Measurements from ENCODE around the gene PRSS56. TPM values are rescaled to one million over a fixed set of nuclear protein-coding genes. Genes with fewer than 3 reads are reported as not detected.

Gene PRSS56
- total and polyA plus RNA-seq, 2 of the 8 experiments (the other 6 are each of a cell fraction or from before 2014, with no cell fraction given): 0.03 TPM; not detected in 1

DNA sequence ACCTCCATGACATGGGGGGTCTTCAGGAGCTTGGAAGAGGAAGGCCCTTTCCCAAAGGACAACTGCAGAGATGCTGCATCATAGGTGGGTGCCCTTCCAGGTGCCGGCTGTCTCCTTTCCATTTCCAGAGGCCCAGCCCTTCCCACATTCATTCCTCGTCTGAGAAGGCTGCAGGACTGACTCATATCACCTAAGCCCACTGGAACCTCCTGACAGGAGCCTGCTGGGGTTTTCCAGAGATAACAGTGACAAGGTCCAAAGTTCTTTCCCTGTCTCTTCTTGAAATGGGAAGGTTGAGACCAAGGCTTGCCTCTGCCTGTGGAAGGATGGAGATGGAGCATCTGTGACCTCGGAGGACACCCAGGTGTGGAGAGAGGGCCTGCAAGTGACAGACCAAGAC is 3.6 kb upstream of the PRSS56 start:
- no peaks in the 10 kb centered on the region for H3K9me3 ChIP-seq (ENCODE audit: insufficient read depth in 2 of 2, low read depth in 1 of 2, low read length in 1 of 2)
- no peak overlapping the region for H3K56ac ChIP-seq (replicated peaks; ENCODE audit: insufficient read length, low read depth, low read length)
- H2BK20ac ChIP-seq (ENCODE audit: low read length): no peak overlapping the region
- H4K91ac ChIP-seq (replicated peaks; ENCODE audit: insufficient read length, low read length): no peak overlapping the region
- H3K36me3 ChIP-seq (ENCODE audit: control insufficient read depth in 2 of 4, insufficient read depth in 4 of 4, low read length in 3 of 4): no peaks in the 10 kb centered on the region
- no peak overlapping the region for H3K27ac ChIP-seq (ENCODE audit: low read depth, low read length)
- no peaks in the 10 kb centered on the region for H4K20me1 ChIP-seq (replicated peaks in 1 of 2; ENCODE audit: control insufficient read depth in 1 of 2, insufficient read depth in 2 of 2, low read length in 2 of 2)
- DNase-seq (ENCODE audit: low read depth in 1 of 2, low spot score in 2 of 2) (no peak), FAIRE-seq (no peak)
- peak overlapping the region; percentile 61; the same call in 1 of the 2 replicates for H2BK15ac ChIP-seq (ENCODE audit: low read length)
- H3K23me2 ChIP-seq (ENCODE audit: low read depth, low read length): peaks cover 2% of the 10 kb centered on the region; the same call in 1 of the 2 replicates
- H3K4me1 ChIP-seq (replicated peaks in 1 of 4; ENCODE audit: control insufficient read depth in 3 of 4, insufficient read depth in 4 of 4, low read length in 3 of 4): peaks cover 0 to 4% (median 3%) of the 10 kb centered on the region in 4 experiments; a peak in 5 of 7 replicates
- H2BK120ac ChIP-seq (replicated peaks; ENCODE audit: low read depth, low read length): no peak overlapping the region
- H3K79me1 ChIP-seq (ENCODE audit: low read depth, low read length): no peaks in the 10 kb centered on the region
- no peak overlapping the region for H2AFZ ChIP-seq (ENCODE audit: low read length)
- H4K5ac ChIP-seq (ENCODE audit: insufficient read length, low read depth, low read length): no peak overlapping the region
- H3K4me2 ChIP-seq (ENCODE audit: insufficient read depth in 1 of 2, low read depth in 2 of 2, low read length in 2 of 2): no peak overlapping the region
- no peak overlapping the region for H3K18ac ChIP-seq (ENCODE audit: extremely low read depth, low read length)
- H2BK5ac ChIP-seq (ENCODE audit: low read depth, low read length): no peak overlapping the region
- H3K9ac ChIP-seq (replicated peaks in 1 of 4; ENCODE audit: extremely low read depth in 1 of 4, low read depth in 3 of 4, low read length in 3 of 4): no peak overlapping the region
- H3K14ac ChIP-seq (ENCODE audit: insufficient read length): no peak overlapping the region
- H3K4me3 ChIP-seq (ENCODE audit: extremely low read depth in 1 of 4, insufficient read depth in 2 of 4, low read depth in 3 of 4, low read length in 4 of 4): no peak overlapping the region
- H2BK12ac ChIP-seq (ENCODE audit: low read depth, low read length): no peak overlapping the region
- ChIA-PET POLR2A (ENCODE audit: partially characterized antibody) (interaction anchor here (0.7 kb wide), 1 partner anchor 44 kb away, joined by 3 read pairs; no protein-coding TSS in a partner anchor), CTCF (ENCODE audit: partially characterized antibody) (interaction anchor here (1.4 to 10.6 kb wide), 4 partner anchors 8 to 79 kb away, joined by 3 to 176 read pairs (median 5); no protein-coding TSS in a partner anchor)
- whole genome bisulfite sequencing, 2 experiments (ENCODE audit: extremely low coverage in 1 of 2, insufficient coverage in 1 of 2, insufficient read length in 1 of 2, insufficient replicate concordance in 2 of 2, low coverage in 1 of 2, low lambda C conversion rate in 2 of 2, missing lambda C conversion rate in 1 of 2): 77% methylated on average over 3 of the region's 3 CpGs; no CpG with 5 or more reads in 1 of the 2 experiments
- no peak overlapping the region for H2AK5ac ChIP-seq (ENCODE audit: low read depth, low read length)
- H3K27me3 ChIP-seq (replicated peaks in 1 of 4; ENCODE audit: control insufficient read depth in 3 of 4, extremely low read depth in 1 of 4, insufficient read depth in 3 of 4, low read length in 3 of 4): peaks cover 0 to 11% (median 8%) of the 10 kb centered on the region in 4 experiments; a peak in 6 of 7 replicates
- no peak overlapping the region for H3K4ac ChIP-seq (replicated peaks; ENCODE audit: insufficient read length, low read depth, low read length)
- no peaks in the 10 kb centered on the region for H3K79me2 ChIP-seq (ENCODE audit: control insufficient read depth in 1 of 2, insufficient read depth in 2 of 2, low read length in 2 of 2)
- H4K8ac ChIP-seq (ENCODE audit: extremely low read depth, insufficient read depth, low read length): no peak overlapping the region
- H3K23ac ChIP-seq (ENCODE audit: insufficient read length): no peak overlapping the region
- TF ChIP-seq SIN3A (conservative IDR thresholded peaks at IDR 0.05 in 1 of 2, IDR thresholded peaks at IDR 0.05 in 1 of 2; ENCODE audit: low read depth in 1 of 2, low read length in 2 of 2): no peak
- no peak for TF ChIP-seq CHD2 (IDR thresholded peaks at IDR 0.05; ENCODE audit: low read length)
- TF ChIP-seq, protein P1, sequence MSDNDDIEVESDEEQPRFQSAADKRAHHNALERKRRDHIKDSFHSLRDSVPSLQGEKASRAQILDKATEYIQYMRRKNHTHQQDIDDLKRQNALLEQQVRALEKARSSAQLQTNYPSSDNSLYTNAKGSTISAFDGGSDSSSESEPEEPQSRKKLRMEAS (IDR thresholded peaks at IDR 0.05): no peak
- TF ChIP-seq TEAD4 (IDR thresholded peaks at IDR 0.05; ENCODE audit: low read depth, low read length): no peak
- no peak for TF ChIP-seq YY1 (IDR thresholded peaks at IDR 0.05; ENCODE audit: low read depth, low read length)
- no peak for TF ChIP-seq GTF2F1 (IDR thresholded peaks at IDR 0.05; ENCODE audit: borderline replicate concordance, low read depth, low read length)
- TF ChIP-seq, protein P2, sequence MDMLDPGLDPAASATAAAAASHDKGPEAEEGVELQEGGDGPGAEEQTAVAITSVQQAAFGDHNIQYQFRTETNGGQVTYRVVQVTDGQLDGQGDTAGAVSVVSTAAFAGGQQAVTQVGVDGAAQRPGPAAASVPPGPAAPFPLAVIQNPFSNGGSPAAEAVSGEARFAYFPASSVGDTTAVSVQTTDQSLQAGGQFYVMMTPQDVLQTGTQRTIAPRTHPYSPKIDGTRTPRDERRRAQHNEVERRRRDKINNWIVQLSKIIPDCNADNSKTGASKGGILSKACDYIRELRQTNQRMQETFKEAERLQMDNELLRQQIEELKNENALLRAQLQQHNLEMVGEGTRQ (IDR thresholded peaks at IDR 0.05; ENCODE audit: low read length): no peak
- no peak for TF ChIP-seq KDM4A (IDR thresholded peaks at IDR 0.05; ENCODE audit: low read depth, low read length, severe bottlenecking)
- no peak for TF ChIP-seq CREB1 (IDR thresholded peaks at IDR 0.05)
- TF ChIP-seq, protein P3, sequence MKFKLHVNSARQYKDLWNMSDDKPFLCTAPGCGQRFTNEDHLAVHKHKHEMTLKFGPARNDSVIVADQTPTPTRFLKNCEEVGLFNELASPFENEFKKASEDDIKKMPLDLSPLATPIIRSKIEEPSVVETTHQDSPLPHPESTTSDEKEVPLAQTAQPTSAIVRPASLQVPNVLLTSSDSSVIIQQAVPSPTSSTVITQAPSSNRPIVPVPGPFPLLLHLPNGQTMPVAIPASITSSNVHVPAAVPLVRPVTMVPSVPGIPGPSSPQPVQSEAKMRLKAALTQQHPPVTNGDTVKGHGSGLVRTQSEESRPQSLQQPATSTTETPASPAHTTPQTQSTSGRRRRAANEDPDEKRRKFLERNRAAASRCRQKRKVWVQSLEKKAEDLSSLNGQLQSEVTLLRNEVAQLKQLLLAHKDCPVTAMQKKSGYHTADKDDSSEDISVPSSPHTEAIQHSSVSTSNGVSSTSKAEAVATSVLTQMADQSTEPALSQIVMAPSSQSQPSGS (IDR thresholded peaks at IDR 0.05; ENCODE audit: low read length): no peak
- no peak for TF ChIP-seq SUZ12 (IDR thresholded peaks at IDR 0.05; ENCODE audit: low read length)

Data from H1 (cell line).